GM19099 (cell line): ENCODE results near the gene PMM1.

Experiments used
- POLR2A ChIP-seq: IDR thresholded peaks from 3 replicates; pipeline ENCODE4 v1.6.1; 2011; ENCODE audit warnings: low read depth; ENCODE audit not compliant: insufficient read length; ENCODE audit errors: extremely low read depth

PMM1 gene

GRCh38 chr22:41531715-41532477, 57.7 kb downstream of the PMM1 start:
- TF ChIP-seq POLR2A: no peak

DNA sequence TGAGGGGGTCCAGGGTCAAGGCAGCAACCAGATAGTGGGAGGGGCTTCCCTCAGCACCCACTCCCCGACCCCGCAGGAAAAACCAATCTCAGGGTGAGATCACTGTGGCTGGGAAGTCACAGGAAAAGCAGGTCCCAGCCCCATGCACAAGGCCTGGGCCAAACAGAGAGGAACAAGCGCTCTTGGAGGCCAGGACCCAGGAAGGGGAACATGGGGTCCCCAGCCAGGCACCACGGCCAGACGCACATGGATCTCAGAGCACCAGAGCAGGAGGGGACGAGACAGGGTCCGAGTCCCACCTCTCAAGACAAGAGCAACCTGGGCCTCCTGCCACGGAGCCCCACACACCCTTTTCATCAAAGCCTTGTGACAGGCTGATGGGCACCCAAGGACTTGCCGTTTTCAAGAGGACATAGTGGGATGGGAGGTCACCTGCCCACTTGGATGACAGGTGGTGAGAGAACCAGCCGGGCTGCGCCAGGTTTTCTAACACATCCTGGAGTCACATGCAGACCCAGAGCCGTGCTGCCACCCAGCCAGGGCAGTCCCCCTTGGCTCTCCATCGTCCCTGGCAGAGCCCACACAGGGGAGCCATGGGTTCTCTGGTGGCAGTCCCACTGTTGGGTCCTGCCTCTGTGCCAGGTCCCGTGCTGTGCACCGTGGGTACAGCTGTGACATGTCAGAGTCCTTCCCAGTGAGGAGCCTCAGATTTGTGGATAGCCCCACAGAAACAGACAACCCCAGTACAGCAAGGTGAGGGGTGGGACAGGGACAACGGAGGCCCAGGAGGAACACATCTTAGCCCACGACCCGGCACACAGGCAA, 58.5 kb downstream of the PMM1 start:
- no peak for TF ChIP-seq POLR2A

- no peak for TF ChIP-seq POLR2A
Observed at GRCh38 chr22:41528938-41529561, 60.6 kb downstream of the PMM1 start.

GRCh38 chr22:41528132-41528766, 61.4 kb downstream of the PMM1 start:
- no peak for TF ChIP-seq POLR2A
